ENCODE results near the gene SLC22A15. TPM values are rescaled to one million over a fixed set of nuclear protein-coding genes. Genes with fewer than 3 reads are reported as not detected.

SLC22A15 gene
- polyA plus RNA-seq, 3 donors = 3.2 to 33.4 (median 4.5) TPM

DNA sequence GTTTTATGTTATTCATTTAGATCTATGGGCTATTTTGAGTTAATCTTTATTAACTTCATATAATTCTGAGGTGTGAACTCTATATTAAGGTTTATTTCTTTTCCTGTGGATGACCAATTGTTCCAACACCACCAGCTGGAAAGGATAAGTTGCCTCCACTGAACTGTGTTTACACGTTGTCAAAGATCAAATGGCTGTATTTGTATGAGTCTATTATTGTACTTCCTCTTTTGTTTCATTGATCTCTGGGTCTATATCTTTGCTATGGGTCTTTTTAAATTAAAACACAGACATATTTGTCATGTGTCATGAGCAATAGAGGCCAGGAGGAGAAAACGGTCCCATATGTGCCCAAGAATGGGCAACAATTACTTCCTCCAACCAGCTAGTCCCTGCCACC is 129.7 kb downstream of the SLC22A15 start:
- TF ChIP-seq, protein P1, sequence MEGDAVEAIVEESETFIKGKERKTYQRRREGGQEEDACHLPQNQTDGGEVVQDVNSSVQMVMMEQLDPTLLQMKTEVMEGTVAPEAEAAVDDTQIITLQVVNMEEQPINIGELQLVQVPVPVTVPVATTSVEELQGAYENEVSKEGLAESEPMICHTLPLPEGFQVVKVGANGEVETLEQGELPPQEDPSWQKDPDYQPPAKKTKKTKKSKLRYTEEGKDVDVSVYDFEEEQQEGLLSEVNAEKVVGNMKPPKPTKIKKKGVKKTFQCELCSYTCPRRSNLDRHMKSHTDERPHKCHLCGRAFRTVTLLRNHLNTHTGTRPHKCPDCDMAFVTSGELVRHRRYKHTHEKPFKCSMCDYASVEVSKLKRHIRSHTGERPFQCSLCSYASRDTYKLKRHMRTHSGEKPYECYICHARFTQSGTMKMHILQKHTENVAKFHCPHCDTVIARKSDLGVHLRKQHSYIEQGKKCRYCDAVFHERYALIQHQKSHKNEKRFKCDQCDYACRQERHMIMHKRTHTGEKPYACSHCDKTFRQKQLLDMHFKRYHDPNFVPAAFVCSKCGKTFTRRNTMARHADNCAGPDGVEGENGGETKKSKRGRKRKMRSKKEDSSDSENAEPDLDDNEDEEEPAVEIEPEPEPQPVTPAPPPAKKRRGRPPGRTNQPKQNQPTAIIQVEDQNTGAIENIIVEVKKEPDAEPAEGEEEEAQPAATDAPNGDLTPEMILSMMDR (IDR thresholded peaks at IDR 0.05) = no peak
- H3K36me3 Mint-ChIP-seq = peaks cover 3 to 8% of the 10 kb centered on the region in 2 donors
- H3K4me3 Mint-ChIP-seq = no peak overlapping the region
- H3K9me3 Mint-ChIP-seq = peaks cover 0 to 2% (median 0%) of the 10 kb centered on the region in 7 donors
- Histone ChIP-seq H3K27me3 (ENCODE audit: control insufficient read depth in 2 of 2, insufficient read depth in 2 of 2, low read length in 2 of 2) (no peaks in the 10 kb centered on the region), H3K79me2 (ENCODE audit: insufficient read depth, low read length) (no peaks in the 10 kb centered on the region), H3K4me2 (replicated peaks; ENCODE audit: extremely low read depth, low read length, poor library complexity, severe bottlenecking) (no peak overlapping the region), H2AFZ (ENCODE audit: insufficient read depth, low read depth, low read length, poor library complexity, severe bottlenecking) (no peak overlapping the region), H3K27ac (ENCODE audit: low read depth in 1 of 2, low read length in 2 of 2) (no peak overlapping the region), H3K4me3 (replicated peaks in 1 of 3; ENCODE audit: low read depth in 2 of 3, low read length in 3 of 3) (no peak overlapping the region), H3K4me1 (ENCODE audit: control insufficient read depth in 1 of 2, insufficient read depth in 2 of 2, low read length in 2 of 2) (peaks cover 0 to 8% of the 10 kb centered on the region in 2 donors), H3K9me3 (replicated peaks in 1 of 2; ENCODE audit: control insufficient read depth in 1 of 2, insufficient read depth in 1 of 2, low read length in 2 of 2) (no peaks in the 10 kb centered on the region), H3K36me3 (replicated peaks in 1 of 2; ENCODE audit: control insufficient read depth in 1 of 2, insufficient read depth in 2 of 2, low read length in 2 of 2) (no peaks in the 10 kb centered on the region), H4K20me1 (ENCODE audit: insufficient read depth, low read length) (no peaks in the 10 kb centered on the region), H3K9ac (ENCODE audit: insufficient read depth, low read length, poor library complexity, severe bottlenecking) (no peak overlapping the region)
- H3K4me1 Mint-ChIP-seq = peaks cover 7% of the 10 kb centered on the region
- no peak for DNase-seq
- no peak overlapping the region for H3K27ac Mint-ChIP-seq
- intact Hi-C loops (cut with micrococcal nuclease) = no loop called here
- 40% methylated on average over 1 of the region's 2 CpGs for WGBS (ENCODE audit: insufficient coverage)
- peaks cover 0 to 1% (median 0%) of the 10 kb centered on the region in 3 donors for H3K27me3 Mint-ChIP-seq (ENCODE audit: low read depth in 3 of 3)

DNA sequence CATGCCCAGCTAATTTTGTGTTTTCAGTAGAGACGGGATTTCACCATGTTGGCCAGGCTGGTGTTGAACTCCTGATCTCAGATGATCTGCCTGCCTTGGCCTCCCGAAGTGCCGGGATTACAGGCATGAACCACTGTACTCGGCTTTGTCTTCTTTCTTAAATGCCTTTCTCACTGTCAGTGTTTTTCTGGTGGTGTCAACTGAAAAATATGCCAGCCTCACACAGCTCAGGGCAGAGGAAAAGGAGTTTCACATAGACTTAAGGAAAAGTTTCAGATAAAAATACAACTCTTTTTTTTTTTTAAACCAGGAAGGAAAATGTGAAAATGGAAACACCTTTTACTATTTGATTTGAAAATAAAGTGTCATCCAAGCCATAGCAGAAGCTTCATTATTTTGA is 130.3 kb downstream of the SLC22A15 start:
- Histone ChIP-seq H3K27me3 (ENCODE audit: control insufficient read depth in 2 of 2, insufficient read depth in 2 of 2, low read length in 2 of 2) (no peaks in the 10 kb centered on the region), H3K27ac (ENCODE audit: low read depth in 1 of 2, low read length in 2 of 2) (no peak overlapping the region), H3K9ac (ENCODE audit: insufficient read depth, low read length, poor library complexity, severe bottlenecking) (no peak overlapping the region), H2AFZ (ENCODE audit: insufficient read depth, low read depth, low read length, poor library complexity, severe bottlenecking) (no peak overlapping the region), H3K4me2 (replicated peaks; ENCODE audit: extremely low read depth, low read length, poor library complexity, severe bottlenecking) (no peak overlapping the region), H3K36me3 (replicated peaks in 1 of 2; ENCODE audit: control insufficient read depth in 1 of 2, insufficient read depth in 2 of 2, low read length in 2 of 2) (no peaks in the 10 kb centered on the region), H3K4me1 (ENCODE audit: control insufficient read depth in 1 of 2, insufficient read depth in 2 of 2, low read length in 2 of 2) (peaks cover 0 to 10% of the 10 kb centered on the region in 2 donors), H4K20me1 (ENCODE audit: insufficient read depth, low read length) (no peaks in the 10 kb centered on the region), H3K9me3 (replicated peaks in 1 of 2; ENCODE audit: control insufficient read depth in 1 of 2, insufficient read depth in 1 of 2, low read length in 2 of 2) (no peaks in the 10 kb centered on the region), H3K79me2 (ENCODE audit: insufficient read depth, low read length) (no peaks in the 10 kb centered on the region), H3K4me3 (replicated peaks in 1 of 3; ENCODE audit: low read depth in 2 of 3, low read length in 3 of 3) (no peak overlapping the region)
- peaks cover 0 to 1% (median 0%) of the 10 kb centered on the region in 3 donors for H3K27me3 Mint-ChIP-seq (ENCODE audit: low read depth in 3 of 3)
- H3K4me1 Mint-ChIP-seq = peaks cover 9% of the 10 kb centered on the region
- H3K27ac Mint-ChIP-seq = no peak overlapping the region
- peaks cover 3 to 4% of the 10 kb centered on the region in 2 donors for H3K36me3 Mint-ChIP-seq
- peaks cover 0 to 2% (median 0%) of the 10 kb centered on the region in 7 donors for H3K9me3 Mint-ChIP-seq
- intact Hi-C loops (cut with micrococcal nuclease) = no loop called here
- no peak overlapping the region for H3K4me3 Mint-ChIP-seq
- no peak for DNase-seq
- WGBS (ENCODE audit: insufficient coverage) = 91% methylated on average over 4 of the region's 4 CpGs
- TF ChIP-seq, protein P1 (IDR thresholded peaks at IDR 0.05) = no peak
